HG02938 (cell line): ENCODE results near the gene SPSB4.
"Not testable (repeated sequence)": the region's sequence is repeated elsewhere in the genome, so short reads cannot be mapped to it uniquely, and the experiment has no call there.

Source experiments
- ATAC-seq: cut with Tn5 transposase; IDR thresholded peaks from one replicate; pipeline ENCODE4 v1.9.1; 2021; ENCODE audit warnings: mild to moderate bottlenecking, moderate library complexity; ENCODE audit not compliant: unreplicated experiment

The SPSB4 gene

GRCh38 chr3:141114179-141114745 is 63.1 kb downstream of the SPSB4 start:
- ATAC-seq, result no peak

DNA sequence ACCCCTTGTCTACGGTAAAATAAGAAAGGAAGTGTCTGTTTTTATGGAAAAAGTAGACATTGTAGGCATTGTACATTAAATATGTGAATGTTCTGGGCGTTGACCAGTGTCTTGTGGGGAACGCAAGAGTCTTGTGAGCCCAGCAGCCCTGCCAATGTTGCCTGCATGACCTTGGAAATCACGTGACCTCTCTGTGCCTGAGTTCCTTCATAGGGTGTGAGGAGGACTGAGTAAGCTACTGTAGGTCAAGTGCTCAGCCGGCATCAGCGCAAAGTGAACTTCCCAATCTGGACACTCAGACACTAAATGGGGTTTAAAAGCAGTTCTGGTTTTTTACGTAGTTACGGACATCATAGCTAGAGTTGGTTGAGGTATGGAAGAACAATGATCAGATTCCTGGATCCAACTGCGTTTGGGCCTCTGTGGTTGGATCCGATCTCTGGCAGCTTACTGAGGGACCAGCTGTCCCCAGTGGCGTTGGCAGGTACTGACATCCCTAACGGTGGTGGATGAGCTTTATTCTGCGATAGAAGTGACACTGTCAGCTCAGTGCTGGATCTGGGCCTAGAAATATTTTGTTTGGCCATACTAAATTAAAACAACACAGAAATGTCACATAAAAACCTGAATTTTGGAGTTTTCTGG is 63.8 kb downstream of the SPSB4 start:
- no peak for ATAC-seq

DNA sequence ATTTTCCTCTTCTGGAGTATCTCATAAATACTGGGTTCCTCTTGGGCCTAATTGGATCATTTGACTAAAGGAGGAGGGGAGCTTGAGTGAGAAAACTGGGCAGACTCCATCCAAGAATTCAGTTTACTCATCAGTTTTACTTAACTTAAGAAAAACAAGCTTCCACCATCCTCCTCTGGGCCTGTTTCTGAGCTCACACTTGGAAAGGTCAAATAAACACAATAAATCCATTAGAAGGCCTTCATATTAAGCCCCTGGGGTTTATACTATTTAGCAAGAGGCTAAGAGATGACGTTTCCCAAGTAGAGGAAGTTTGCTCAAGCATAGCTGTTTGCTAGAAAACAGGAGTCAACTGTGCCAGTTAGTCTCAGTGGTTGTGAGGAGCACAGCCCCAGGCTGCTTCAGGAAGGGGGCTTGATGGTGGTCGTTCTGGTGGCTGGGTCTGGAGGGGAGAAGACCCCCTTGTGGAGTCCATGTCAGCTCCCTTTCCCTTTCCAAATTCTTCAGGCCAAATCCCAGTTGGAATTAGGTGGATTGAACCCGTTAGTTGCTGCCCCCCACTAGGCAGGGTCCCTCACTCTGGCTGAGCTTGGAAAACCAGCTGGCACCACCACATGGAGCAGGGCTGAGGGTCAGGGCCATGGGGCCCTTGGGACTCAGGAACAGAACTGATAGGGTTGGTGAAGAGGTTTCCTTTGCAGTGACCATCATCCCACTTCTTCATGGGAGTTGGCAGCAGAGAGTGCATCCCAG is 64.8 kb downstream of the SPSB4 start:
- no peak for ATAC-seq

- ATAC-seq, result no peak
These were observed 65.6 kb downstream of the SPSB4 start for GRCh38 chr3:141116721-141117120.

GRCh38 chr3:141117982-141118381 is 66.8 kb downstream of the SPSB4 start:
- ATAC-seq, result not testable (repeated sequence)

GRCh38 chr3:141122455-141123030 is 71.4 kb downstream of the SPSB4 start:
- no peak for ATAC-seq

DNA sequence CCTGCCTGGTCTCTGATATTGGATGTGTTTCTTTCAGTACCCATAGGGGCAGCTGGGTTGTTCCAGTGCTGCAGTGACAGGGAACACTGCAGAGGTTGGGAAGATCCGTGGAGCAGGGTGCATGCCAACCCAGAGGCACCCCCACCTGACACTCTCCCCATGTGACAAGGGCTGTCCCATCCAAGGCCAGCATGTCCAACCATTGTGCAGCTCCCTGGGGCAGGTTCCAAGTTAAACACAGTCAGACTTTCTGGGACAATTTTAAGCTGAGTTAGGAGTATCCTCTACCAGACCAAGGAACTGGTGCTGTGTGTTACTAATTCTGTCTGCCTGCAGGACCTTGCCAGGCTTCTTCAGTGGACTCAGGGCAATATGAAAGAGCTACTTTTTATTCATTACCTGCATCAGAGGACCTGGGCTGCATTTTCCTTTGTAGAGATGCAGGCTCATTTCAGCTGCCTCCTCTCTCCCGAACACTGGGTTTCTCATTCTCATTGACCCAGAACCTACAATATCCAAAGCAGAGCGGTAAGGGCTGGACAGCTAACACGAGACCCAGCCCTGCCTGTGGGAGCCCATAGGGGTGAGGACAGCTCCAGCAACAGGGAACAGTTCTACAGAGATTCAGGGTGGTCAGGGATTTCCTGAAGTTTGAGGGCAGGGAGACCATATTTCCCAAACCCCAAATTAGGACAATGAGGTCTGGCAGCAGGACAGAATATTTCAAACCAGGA is 72.7 kb downstream of the SPSB4 start:
- ATAC-seq, result no peak

DNA sequence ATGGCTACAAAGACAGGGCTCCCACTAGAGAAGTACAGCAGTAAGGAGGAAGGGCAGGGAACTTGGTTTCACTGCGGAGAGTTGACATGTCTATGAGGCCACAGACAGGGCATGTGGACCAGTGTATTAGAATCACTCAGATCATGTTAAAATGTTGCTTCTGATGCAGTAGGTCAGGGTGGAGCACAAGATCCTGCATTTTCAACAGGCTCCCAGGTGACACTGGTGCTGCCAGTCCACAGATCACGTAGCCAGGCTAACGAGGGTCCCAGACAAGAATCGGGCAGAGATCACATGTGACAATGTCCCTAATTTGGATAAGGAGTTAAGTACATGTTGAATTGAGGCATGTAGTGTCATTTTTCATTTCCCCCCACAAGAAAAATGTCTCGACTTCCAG is 73.6 kb downstream of the SPSB4 start:
- ATAC-seq, result no peak

GRCh38 chr3:141125351-141125750 is 74.2 kb downstream of the SPSB4 start:
- no peak for ATAC-seq

DNA sequence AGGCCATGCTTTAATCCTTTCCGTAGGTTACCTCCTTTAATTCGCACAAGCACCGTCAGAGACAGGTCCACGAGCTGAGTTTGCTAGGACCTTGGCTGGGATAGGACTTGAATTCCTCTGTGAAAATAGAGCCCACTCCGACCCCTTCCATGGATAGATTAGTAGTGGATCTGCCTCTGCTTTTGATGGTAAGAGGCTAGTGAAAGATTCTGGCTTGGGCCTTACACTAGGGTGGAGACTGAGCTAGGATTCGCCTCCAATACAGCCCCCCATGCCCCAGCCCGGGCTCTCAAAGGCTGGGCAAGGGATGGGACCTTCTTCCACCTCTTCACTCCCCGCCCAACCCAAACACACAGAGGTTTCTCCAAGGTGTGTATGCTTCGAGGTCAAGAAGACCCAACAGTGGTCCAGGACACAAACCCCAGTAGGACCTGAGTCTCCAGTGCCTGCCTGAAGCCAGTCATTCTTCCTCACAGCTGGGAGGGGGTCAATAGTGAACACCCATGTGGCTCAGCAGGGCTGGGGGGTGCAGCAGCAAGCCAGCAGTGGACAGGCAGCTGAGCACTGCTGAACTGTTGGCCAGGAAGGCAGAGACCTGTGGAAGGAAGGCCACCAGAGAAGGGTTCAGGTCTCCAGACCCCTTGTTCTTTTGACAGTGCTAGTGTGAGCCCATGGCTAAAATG is 75.7 kb downstream of the SPSB4 start:
- no peak for ATAC-seq

DNA sequence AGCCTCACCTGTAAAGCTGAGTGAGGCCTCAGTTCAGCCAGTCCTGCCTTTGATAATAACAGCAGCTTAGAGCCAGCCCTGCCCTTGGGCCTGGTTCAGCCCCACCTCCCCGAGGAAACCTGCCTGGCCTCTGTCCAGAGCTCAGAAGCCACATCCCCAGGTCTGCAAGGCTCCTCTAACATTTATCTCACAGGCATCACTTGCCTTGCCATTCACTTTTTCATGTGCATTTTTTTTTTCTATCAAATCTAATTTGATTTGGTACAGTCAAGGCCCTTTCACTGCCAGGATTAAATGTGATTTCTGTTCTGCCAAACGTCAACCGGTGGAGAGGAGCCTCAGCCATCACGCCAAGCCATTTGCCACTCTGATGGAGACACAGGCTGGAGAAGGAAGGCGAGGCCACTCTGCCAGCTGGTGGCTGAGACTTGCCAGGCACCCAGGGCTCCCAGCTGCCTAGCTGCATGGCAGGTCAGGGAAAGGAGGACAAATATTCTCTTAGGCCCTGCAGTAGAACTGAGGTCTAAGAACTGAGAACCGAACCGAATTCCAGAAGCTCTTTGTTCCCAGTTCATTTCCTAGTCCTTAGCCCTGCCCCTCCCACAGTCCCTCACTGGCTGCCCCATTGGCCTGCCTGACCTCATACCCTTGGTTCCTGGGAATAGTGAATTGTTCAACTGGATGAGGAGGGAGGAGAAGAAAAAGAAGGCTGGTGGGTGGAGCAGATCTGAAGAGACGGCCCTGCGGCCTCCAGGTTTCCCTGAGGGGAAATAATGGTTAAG is 76.4 kb downstream of the SPSB4 start:
- no peak for ATAC-seq

- no peak for ATAC-seq
These were observed 77.1 kb downstream of the SPSB4 start for GRCh38 chr3:141128126-141128777.

DNA sequence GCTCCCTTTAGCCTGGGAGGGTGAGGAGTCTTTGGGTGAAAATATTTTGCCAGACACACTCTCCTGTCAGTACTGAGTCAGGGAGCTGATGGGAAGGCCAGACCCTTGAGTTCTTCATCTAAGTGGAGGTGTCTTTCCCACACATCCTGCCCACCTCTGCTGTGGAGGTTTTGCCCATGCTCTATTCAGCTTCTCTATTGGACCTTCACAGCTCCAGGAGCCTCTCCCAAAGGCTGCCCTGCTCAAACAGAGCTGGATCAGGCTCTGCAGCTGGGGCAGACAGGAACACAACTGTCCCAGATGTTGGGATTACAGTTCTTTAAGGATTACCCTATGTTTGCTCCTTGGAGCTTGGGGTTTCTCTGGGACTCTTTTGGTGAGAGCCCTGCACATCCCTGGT is 77.9 kb downstream of the SPSB4 start:
- no peak for ATAC-seq

- ATAC-seq, result no peak
These were observed 78.4 kb downstream of the SPSB4 start for GRCh38 chr3:141129541-141130011.

DNA sequence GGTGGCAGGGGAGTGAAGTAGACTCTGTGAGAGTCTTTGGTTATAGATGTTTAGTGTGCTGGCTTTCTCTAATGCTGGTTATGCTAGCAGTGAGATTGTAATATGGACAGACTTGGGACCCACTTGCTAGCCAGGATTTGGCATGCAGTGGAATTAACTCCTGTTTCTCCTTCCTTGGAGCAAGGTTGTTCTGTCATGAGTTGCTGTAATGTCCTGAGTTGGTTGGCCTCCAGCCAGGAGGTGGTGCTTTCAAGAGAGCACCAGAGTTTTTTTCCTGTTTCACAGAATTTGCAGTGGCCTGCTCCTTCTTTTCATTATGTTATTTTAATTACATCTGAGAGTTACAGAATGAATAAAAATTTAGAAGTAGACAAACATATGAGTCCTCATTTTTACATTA is 92.4 kb downstream of the SPSB4 start:
- no peak for ATAC-seq

DNA sequence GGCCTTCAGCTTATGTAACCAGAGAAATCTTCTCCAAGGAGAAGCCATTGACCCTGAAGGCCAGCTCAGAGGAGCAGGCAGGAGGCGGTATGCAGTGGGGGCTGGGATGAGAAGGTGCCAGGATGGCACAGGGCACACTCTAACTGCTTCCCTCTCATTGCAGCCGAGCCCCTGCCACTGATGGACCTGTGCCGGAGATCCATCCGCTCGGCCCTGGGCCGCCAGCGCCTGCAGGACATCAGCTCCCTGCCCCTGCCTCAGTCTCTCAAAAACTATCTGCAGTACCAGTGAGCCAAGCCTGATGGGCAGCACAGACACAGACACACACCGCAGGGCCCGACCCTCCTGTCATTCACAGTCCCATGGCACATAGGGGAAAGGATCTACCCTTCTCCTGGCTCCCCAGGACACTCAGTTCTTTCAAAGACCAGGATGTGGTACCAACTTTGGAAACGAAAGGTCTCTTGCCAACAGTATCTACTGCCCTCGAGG is 95.9 kb downstream of the SPSB4 start:
- no peak for ATAC-seq

DNA sequence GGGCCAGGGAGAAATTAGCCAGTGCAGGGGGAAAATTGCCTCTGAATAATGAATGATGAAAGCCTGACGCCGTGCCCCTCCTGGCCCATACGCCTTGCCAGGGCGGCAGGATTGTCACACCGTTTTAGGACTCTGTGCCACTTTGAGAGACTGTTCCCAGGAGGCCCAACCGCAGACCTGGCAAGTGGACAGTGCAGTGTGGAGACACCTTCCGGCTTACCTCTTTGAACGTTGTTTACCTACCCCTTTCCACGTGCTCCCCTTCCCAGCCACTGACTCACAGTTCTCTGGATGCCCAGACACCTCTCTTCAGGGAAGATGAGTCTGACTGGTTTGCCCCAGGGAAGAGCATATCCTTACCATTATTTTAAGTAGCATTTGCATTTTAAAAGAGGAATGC is 96.5 kb downstream of the SPSB4 start:
- no peak for ATAC-seq

GRCh38 chr3:141148169-141148568 is 97.0 kb downstream of the SPSB4 start:
- ATAC-seq, result no peak

GRCh38 chr3:141148770-141149169 is 97.6 kb downstream of the SPSB4 start:
- ATAC-seq, result no peak
